ENCODE results near the gene HIBCH. TPM values are rescaled to one million over a fixed set of nuclear protein-coding genes. Genes with fewer than 3 reads are reported as not detected.
A peak's percentile ranks its signal among the peaks of the same experiment; 100 is the strongest.

The HIBCH gene
- total RNA-seq, result 10 to 100 TPM; 27.5 to 40.1 (median 32.7) TPM

- 1% methylated on average over 47 to 49 of the region's 50 CpGs for WGBS, 2 donors
- Histone ChIP-seq H3K27me3 (no peaks in the 10 kb centered on the region), H3K36me3 (no peaks in the 10 kb centered on the region), H3K9me3 (no peaks in the 10 kb centered on the region), H3K27ac (peak within 1 kb of the TSS; percentile 68 to 100 (median 93)), H3K4me3 (replicated peaks in 1 of 3) (peak within 1 kb of the TSS in 2 of 3 donors; percentile 32 to 57), H3K4me1 (peaks cover 20 to 23% of the 10 kb centered on the region in 2 donors)
- intact Hi-C loops (cut with DNase I), result no loop called here
- DNase-seq, result peak; percentile 99 to 100
- TF ChIP-seq, protein P1, sequence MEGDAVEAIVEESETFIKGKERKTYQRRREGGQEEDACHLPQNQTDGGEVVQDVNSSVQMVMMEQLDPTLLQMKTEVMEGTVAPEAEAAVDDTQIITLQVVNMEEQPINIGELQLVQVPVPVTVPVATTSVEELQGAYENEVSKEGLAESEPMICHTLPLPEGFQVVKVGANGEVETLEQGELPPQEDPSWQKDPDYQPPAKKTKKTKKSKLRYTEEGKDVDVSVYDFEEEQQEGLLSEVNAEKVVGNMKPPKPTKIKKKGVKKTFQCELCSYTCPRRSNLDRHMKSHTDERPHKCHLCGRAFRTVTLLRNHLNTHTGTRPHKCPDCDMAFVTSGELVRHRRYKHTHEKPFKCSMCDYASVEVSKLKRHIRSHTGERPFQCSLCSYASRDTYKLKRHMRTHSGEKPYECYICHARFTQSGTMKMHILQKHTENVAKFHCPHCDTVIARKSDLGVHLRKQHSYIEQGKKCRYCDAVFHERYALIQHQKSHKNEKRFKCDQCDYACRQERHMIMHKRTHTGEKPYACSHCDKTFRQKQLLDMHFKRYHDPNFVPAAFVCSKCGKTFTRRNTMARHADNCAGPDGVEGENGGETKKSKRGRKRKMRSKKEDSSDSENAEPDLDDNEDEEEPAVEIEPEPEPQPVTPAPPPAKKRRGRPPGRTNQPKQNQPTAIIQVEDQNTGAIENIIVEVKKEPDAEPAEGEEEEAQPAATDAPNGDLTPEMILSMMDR (IDR thresholded peaks at IDR 0.05), result peak in 5 of 6 experiments; percentile 34 to 83 (median 71)
- TF ChIP-seq POLR2A (IDR thresholded peaks at IDR 0.05), result peak in 1 of 2 donors; percentile 96
Measured at GRCh38 chr2:190319555-190320498, at the start of gene HIBCH. Gene HIBCH, minus strand, starts transcription at chr2:190319826. Its CDS starts 76 bp downstream, at chr2:190319750.

GRCh38 chr2:190367091-190367490, 47.5 kb upstream of the HIBCH start:
- no peaks in the 10 kb centered on the region for H3K27me3 ChIP-seq
- H3K4me1 ChIP-seq, result no peaks in the 10 kb centered on the region
- no peak overlapping the region for H3K27ac ChIP-seq
- intact Hi-C loops (cut with DNase I), result no loop called here
- no peak for TF ChIP-seq POLR2A (IDR thresholded peaks at IDR 0.05)
- TF ChIP-seq, protein P1 (IDR thresholded peaks at IDR 0.05), result no peak
- no peak for DNase-seq
- no peaks in the 10 kb centered on the region for H3K9me3 ChIP-seq
- H3K4me3 ChIP-seq (replicated peaks in 1 of 3), result no peak overlapping the region
- WGBS, 2 donors, result 87 to 89% methylated on average over 4 of the region's 4 CpGs
- H3K36me3 ChIP-seq, result peaks cover 13 to 22% of the 10 kb centered on the region in 2 donors

- no peaks in the 10 kb centered on the region for H3K9me3 ChIP-seq
- no peaks in the 10 kb centered on the region for H3K4me1 ChIP-seq
- DNase-seq, result no peak
- peaks cover 13 to 21% of the 10 kb centered on the region in 2 donors for H3K36me3 ChIP-seq
- 92 to 96% methylated on average over 11 of the region's 11 CpGs for whole genome bisulfite sequencing, 2 donors
- intact Hi-C loops (cut with DNase I), result no loop called here
- H3K27me3 ChIP-seq, result no peaks in the 10 kb centered on the region
- TF ChIP-seq POLR2A (IDR thresholded peaks at IDR 0.05), result no peak
- TF ChIP-seq, protein P1 (IDR thresholded peaks at IDR 0.05), result no peak
- no peak overlapping the region for H3K27ac ChIP-seq
- no peak overlapping the region for H3K4me3 ChIP-seq (replicated peaks in 1 of 3)
Measured at GRCh38 chr2:190366248-190366753, 46.7 kb upstream of the HIBCH start.

- TF ChIP-seq, protein P1 (IDR thresholded peaks at IDR 0.05), result no peak
- no peak for TF ChIP-seq POLR2A (IDR thresholded peaks at IDR 0.05)
- Histone ChIP-seq H3K27me3 (no peaks in the 10 kb centered on the region), H3K9me3 (no peaks in the 10 kb centered on the region), H3K36me3 (peaks cover 8 to 15% of the 10 kb centered on the region in 2 donors), H3K4me1 (no peaks in the 10 kb centered on the region), H3K4me3 (replicated peaks in 1 of 3) (no peak overlapping the region), H3K27ac (no peak overlapping the region)
- DNase-seq, result no peak
- intact Hi-C loops (cut with DNase I), result no loop called here
- whole genome bisulfite sequencing, 2 donors, result 94 to 97% methylated on average over 19 of the region's 19 CpGs
Measured at GRCh38 chr2:190365499-190366204, 46.0 kb upstream of the HIBCH start.
